GM18526 (cell line): Measurements from ENCODE around the gene SLC4A5.

ENCODE experiments used
- POLR2A ChIP-seq: IDR thresholded peaks from 3 replicates; pipeline ENCODE4 v1.6.1; 2011; ENCODE audit not compliant: insufficient read length; ENCODE audit errors: extremely low read depth

Gene SLC4A5

DNA sequence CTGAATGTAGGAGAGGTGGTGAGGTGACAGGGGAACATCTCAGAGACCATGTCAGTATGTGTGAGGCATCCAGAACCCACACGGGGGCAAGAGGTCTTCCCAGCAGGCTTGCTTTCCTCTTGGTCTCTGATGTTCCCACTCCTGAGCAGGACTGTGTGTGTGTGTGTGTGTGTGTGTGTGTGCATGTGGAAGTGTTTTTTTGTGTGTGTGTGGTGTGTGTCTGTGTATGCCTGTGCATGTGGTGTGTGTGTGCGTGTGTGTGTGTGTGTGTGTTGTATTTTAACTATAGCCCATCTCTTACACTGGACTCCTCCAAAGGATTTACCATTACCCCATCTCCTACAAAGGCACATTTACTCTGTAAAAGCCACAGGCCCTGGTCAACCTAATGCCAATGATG lies 40.4 kb downstream of the SLC4A5 start:
- TF ChIP-seq POLR2A: no peak

DNA sequence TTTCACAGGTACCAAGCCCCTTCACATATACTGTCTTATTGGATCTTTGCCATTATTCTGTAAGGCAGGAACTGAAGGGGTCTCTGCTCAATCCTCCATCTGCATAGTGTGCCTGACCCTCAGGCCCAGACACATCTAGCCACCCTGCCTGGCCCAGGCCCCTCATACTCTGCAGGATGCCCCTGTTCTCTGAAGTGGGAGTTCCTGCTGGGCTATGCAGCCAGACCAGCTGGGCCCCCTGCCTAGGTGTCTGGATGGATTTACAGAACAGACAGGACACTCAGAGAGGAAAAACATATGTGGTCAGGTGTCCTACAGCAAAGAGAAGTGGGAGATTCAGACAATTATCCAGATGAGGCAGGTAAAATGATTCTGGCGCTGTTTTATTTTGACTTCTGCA lies 42.0 kb downstream of the SLC4A5 start:
- no peak for TF ChIP-seq POLR2A

- TF ChIP-seq POLR2A: no peak
Measured at GRCh38 chr2:74300506-74300905, 42.7 kb downstream of the SLC4A5 start.

GRCh38 chr2:74297950-74298349 lies 45.3 kb downstream of the SLC4A5 start:
- no peak for TF ChIP-seq POLR2A

- no peak for TF ChIP-seq POLR2A
Measured at GRCh38 chr2:74297391-74297790, 45.8 kb downstream of the SLC4A5 start.

- TF ChIP-seq POLR2A: no peak
Measured at GRCh38 chr2:74293191-74293991, 49.8 kb downstream of the SLC4A5 start.

- no peak for TF ChIP-seq POLR2A
Measured at GRCh38 chr2:74292751-74293150, 50.5 kb downstream of the SLC4A5 start.

GRCh38 chr2:74291886-74292621 lies 51.2 kb downstream of the SLC4A5 start:
- no peak for TF ChIP-seq POLR2A

DNA sequence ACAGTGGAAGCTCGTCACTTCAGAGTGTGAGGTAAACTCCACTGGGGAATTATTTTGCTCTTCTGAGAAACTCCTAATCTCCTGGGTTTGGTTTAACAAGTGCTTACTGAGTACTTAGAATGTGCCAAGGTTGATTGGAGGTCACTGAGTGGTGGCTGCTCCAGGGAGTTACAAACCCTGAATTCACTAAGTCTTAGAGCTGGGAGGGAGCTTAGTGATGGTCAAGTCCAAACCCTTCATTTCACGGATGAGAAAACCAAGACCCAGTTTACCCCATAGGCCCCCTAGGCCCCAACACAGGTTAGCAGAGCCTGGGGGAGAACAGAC lies 52.0 kb downstream of the SLC4A5 start:
- TF ChIP-seq POLR2A: no peak

DNA sequence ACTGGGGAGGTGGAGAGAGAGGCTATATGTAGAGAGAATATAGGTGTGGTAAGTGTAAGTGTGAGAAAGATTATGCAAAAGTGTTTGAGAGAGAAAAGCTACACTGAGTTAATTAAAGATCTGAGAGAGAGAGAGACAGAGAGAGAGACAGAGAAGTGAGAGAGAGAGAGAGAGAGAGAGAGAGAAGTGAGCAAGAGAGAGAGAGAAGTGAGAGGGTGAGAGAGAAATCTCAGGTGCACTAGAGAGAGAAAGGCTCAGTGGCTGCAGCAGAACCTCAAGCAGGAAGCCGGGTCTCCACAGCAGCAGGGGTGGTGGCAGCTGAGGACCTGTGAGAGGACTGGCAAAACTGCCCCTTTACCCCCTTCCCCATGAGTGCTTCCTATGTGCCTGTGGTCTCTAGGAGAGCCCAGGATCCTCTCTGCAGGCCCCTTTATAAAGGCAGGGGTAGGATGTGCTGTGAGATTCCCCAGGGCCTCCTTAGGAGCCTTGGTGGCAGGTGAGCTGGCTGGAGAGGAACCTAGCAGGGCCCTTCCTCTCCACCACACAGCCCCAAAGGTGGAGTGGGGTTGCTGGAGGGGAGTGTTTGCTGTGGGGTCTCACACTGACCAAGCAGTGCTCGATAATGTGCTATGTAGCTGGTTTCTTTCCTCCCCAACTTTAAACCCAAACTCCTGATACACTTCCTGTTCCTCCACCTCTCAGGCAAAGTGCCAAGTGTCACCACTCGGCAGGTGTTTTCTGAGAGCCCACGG lies 52.6 kb downstream of the SLC4A5 start:
- TF ChIP-seq POLR2A: no peak

- TF ChIP-seq POLR2A: no peak
Measured at GRCh38 chr2:74290066-74290465, 53.1 kb downstream of the SLC4A5 start.

DNA sequence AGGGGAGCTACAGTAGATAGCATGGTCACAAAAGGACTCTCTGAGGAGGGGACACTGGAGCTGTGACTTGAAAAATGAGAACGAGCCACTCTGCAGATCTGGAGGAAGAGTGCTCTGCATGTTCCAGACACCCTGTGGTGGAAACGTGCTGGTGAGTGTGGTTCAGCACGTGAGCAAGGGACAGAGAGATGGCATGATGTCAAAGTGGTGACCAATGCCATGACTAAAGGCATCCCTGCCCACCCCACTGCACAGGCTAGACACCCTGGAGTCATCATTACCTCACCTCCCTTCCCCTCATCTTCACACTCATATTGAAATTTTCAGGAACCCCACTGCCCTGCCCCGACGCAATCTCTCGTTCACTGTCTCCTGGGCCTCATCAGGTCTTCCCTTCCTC lies 56.5 kb downstream of the SLC4A5 start:
- no peak for TF ChIP-seq POLR2A

- TF ChIP-seq POLR2A: no peak
Measured at GRCh38 chr2:74281141-74281975, 61.9 kb downstream of the SLC4A5 start.

- TF ChIP-seq POLR2A: no peak
Measured at GRCh38 chr2:74278694-74279093, 64.5 kb downstream of the SLC4A5 start.

DNA sequence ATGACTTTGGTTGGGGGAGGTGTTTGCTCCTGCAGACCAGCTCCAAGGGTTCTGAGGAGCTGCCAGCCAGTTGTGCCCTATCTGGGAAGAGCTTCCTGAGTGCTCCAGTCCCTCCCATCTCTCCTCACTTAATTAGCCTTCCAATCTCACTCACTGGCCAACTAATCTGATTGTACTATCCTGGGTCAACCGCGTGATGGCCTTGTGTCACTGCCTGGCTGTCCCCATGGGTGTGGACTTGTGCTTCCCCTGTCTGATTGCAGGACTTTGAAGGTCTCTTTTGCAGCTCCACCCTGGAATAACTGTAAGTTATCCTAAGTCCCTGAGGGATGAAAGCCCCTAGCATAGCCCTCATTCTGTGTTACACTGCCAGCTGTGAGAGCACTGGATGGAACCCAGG lies 65.0 kb downstream of the SLC4A5 start:
- no peak for TF ChIP-seq POLR2A

DNA sequence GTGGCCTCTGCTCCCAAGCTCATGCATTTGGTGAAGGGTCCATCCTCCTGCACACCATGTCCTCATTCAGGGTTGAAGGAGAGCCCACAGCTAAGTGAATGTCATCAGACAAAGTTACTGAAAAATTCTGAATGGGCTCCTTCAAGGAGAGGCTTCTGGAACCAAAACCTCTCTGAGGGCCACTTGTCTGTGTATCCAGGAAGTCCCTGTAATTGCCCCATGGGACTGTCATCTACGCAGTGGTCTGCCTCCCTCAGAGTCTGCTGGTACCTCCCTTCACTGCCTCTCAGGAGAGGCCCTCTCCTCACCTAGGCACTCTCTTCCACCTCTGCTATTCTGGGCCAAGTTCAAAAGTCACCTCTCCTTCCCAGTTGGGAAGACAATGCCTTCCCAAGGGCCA lies 68.0 kb downstream of the SLC4A5 start:
- TF ChIP-seq POLR2A: no peak

DNA sequence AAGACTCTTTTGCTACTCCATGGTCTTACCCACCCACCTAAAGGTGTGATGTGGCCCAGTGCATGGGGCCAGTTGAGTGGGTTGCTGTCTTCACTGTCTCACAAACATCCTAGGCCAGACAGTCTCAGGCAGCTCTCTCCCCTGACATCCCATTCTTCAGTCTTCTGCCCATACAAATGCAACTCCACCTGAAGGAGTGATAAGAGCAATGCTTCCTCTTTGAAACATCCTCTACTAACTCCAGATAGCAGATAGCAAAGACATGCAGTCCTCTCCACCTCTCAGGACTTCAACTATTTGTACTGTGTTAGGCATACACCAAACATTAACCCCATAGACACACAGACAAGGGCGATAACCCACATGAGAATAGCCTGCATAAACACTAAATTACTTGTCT lies 73.5 kb downstream of the SLC4A5 start:
- no peak for TF ChIP-seq POLR2A
